ENCODE results near the gene TAX1BP1. TPM values are rescaled to one million over a fixed set of nuclear protein-coding genes. Genes with fewer than 3 reads are reported as not detected.

The TAX1BP1 gene
- total RNA-seq, 1 experiment from 2014 or later = 58.3 TPM

- no peak overlapping the region for H3K23ac ChIP-seq (ENCODE audit: insufficient read length, low read depth, low read length)
- TF ChIP-seq CTCF (conservative IDR thresholded peaks at IDR 0.05) = no peak
Observed at GRCh38 chr7:27703181-27703580, 36.8 kb upstream of the TAX1BP1 start.

More at GRCh38 chr7:27703181-27703580, 36.8 kb upstream of the TAX1BP1 start:
- H3K9me3 Mint-ChIP-seq = no peaks in the 10 kb centered on the region
- Histone ChIP-seq H3T11ph (ENCODE audit: low read length) (no peak overlapping the region), H3K9me3 (ENCODE audit: control insufficient read depth, low read depth, low read length) (no peaks in the 10 kb centered on the region), H4K91ac (ENCODE audit: insufficient read length, low read depth, low read length) (no peak overlapping the region), H3K23me2 (ENCODE audit: insufficient read length, low read depth, low read length, poor library complexity, severe bottlenecking) (no peaks in the 10 kb centered on the region), H2BK5ac (ENCODE audit: insufficient read length, low read length) (no peak overlapping the region), H3K9ac (ENCODE audit: extremely low read depth, insufficient read length, low read length) (no peak overlapping the region), H3K56ac (ENCODE audit: insufficient read length, low read depth, low read length) (no peak overlapping the region), H3K14ac (ENCODE audit: insufficient read depth, low read length) (no peak overlapping the region), H3K79me1 (ENCODE audit: insufficient read depth, low read depth, low read length, poor library complexity, severe bottlenecking) (no peaks in the 10 kb centered on the region), H3K79me2 (ENCODE audit: insufficient read depth, low read length) (no peaks in the 10 kb centered on the region), H2AK5ac (ENCODE audit: insufficient read length, low read length) (no peak overlapping the region), H3K4me2 (ENCODE audit: insufficient read depth, insufficient read length, low read length) (no peak overlapping the region), H3K27me3 (ENCODE audit: insufficient read depth, low read length) (no peaks in the 10 kb centered on the region), H3K27ac (ENCODE audit: insufficient read length, low read depth, low read length) (no peak overlapping the region), H2BK12ac (ENCODE audit: insufficient read length, low read depth, low read length) (no peak overlapping the region), H3K4ac (ENCODE audit: low read depth, low read length) (no peak overlapping the region), H4K5ac (ENCODE audit: insufficient read length, low read depth, low read length) (no peak overlapping the region), H2BK120ac (ENCODE audit: low read depth, low read length, poor library complexity, severe bottlenecking) (no peak overlapping the region), H2AFZ (ENCODE audit: low read length) (no peak overlapping the region), H3K4me1 (ENCODE audit: insufficient read depth, low read length) (no peaks in the 10 kb centered on the region), H2BK20ac (ENCODE audit: low read depth, low read length, poor library complexity, severe bottlenecking) (no peak overlapping the region), H3K18ac (ENCODE audit: insufficient read length, low read depth, low read length) (no peak overlapping the region), H4K8ac (replicated peaks; ENCODE audit: insufficient read length, low read depth, low read length) (no peak overlapping the region), H2BK15ac (ENCODE audit: low read depth, low read length) (no peak overlapping the region), H4K20me1 (ENCODE audit: control insufficient read depth, insufficient read depth, insufficient read length) (no peaks in the 10 kb centered on the region)
- no peak for DNase-seq
- H3K27me3 Mint-ChIP-seq (ENCODE audit: low read depth) = 0 out of 2 replicates have a peak, but pooled peaks cover 1% of the 10 kb centered on the region
- no CpG with 5 or more reads among the region's 1 CpG for WGBS (ENCODE audit: extremely low coverage, insufficient read length, low lambda C conversion rate)
- no peak overlapping the region for H3K4me3 Mint-ChIP-seq
- H3K4me1 Mint-ChIP-seq = no peaks in the 10 kb centered on the region; a peak in 1 of 4 replicates
- no peak overlapping the region for H3K27ac Mint-ChIP-seq
- no peaks in the 10 kb centered on the region for H3K36me3 Mint-ChIP-seq (ENCODE audit: insufficient read depth in 1 of 3, low read depth in 3 of 3)

All from H9 (cell line).